HK-2 (cell line): ENCODE data around the gene SLC4A4.

Source experiments
- DNase-seq: peaks from one replicate; pipeline ENCODE4 v3.0.0-alpha.2; 2018; ENCODE audit not compliant: unreplicated experiment

SLC4A4 gene

GRCh38 chr4:71469541-71469940, 130.7 kb downstream of the SLC4A4 start:
- no peak for DNase-seq

DNA sequence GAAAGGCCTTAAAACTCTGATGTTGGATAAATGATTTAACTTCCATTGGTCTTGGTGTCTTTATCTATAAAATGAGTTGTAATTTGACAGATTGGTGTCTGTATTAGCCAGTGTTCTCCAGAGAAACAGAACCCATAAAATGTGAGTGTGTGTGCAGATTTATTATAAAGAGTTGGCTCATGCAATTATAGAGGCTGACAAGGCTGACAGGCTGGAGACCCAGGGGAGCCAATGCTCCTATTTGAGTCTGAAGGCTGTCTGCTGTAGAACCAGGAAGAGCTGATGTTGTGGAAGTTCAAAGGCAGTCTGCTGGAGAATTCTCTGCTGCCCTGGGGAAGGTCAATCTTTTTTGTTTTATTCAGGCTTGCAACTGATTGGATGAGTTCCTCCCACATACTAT, 131.7 kb downstream of the SLC4A4 start:
- no peak for DNase-seq

DNA sequence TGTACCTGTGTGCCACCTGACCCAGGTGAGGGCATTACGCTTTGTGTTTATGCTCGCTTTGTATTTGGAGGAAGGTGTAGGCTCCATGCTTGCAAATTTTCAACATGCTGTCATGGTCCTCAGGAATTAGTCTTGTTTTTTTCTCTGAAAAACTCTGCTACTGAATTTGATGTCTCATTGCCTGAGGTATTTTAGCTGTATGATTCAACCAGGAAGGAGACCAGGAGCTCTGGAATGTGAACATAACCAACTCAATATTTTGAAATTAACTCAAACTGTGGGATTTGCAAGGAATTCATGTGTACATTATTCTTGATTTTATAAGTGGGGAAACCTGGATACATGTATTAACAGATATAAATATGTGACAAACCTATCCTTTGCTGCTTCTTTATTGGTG, 134.1 kb downstream of the SLC4A4 start:
- no peak for DNase-seq

DNA sequence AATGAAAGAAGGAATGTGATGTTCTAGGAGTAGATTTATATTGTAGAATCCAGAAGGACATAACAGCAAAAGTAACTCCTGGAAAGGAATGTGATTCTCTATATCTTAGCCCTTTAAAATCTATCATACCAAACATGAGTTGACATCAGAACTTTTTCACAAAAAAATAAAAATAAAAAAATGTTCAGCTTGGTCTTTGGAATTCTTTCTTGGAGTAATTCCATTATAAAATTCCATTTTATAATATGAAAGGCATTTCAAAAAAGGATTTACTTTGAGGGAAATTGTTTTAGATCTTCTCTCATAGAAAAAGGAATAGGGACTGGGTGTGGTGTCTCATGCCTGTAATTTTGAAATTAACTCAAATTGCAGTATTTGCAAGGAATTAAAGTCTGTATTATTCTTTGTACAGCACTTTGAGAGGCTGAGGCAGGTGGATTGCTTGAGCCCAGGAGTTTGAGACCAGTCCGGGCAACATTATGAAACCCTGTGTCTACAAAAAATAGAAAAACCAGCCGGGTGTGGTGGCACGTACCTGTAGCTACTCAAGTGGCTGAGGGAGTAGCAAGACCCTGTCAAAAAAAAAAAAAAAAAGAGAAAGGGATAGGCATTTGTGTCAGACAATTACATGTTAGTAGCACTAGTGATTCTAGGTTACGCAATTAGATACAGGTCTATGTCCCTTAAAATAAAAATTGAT, 134.9 kb downstream of the SLC4A4 start:
- no peak for DNase-seq

GRCh38 chr4:71474731-71475130, 135.9 kb downstream of the SLC4A4 start:
- DNase-seq, result no peak

DNA sequence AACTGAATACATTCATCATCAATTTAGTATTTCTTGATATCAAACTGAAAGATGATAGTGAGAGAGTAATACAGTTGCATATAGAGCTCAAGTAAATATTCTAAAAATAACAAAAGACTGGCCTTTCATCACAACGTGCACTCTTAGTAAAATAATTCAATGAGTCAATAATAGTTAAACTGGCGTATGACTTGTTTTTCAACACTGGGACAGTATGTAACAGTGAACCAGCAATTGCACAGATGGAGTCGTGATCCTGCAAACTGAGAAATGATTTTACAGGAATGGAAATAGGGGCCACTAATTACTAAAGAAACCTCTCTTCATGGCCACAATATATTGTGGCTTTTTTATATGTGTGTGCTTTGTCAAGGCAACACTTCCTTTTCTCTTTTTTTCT, 137.4 kb downstream of the SLC4A4 start:
- no peak for DNase-seq

DNA sequence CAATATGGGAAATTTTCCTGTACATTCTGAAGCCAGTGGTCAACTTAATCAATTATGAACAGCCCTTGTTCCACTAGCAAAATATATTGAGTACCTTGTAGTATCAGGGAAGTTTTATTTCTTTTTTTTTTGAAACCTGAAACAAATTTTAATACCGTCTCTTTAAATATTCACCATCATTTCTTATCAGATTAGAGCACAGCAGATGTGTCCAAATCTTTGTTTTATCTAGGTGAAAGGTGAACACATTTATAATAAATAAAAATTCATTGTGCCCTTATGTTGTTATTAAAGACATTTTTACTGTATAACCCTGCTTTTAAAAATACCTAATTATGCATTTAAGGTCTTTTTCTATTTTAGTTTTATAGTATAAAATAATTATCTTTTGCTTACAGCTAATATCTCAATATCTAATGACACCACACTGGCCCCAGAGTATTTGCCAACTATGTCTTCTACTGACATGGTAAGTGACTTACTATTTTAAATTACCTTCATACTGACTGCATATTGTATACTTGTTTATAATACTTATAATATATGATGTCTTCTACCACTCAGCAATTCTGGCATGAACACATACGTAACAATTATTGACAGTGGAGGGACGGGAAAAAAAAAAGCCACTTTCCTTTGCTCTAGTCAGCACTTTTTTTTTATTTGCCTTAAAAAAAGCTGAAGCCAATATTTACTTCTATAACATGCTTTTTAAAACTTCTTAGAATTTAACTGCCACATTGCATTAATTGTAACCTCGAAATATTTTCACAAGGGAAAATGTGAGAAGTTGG, 147.9 kb downstream of the SLC4A4 start:
- no peak for DNase-seq

- no peak for DNase-seq
Measured at GRCh38 chr4:71487344-71487920, 148.6 kb downstream of the SLC4A4 start.

- DNase-seq, result no peak
Measured at GRCh38 chr4:71494539-71494938, 155.7 kb downstream of the SLC4A4 start.

DNA sequence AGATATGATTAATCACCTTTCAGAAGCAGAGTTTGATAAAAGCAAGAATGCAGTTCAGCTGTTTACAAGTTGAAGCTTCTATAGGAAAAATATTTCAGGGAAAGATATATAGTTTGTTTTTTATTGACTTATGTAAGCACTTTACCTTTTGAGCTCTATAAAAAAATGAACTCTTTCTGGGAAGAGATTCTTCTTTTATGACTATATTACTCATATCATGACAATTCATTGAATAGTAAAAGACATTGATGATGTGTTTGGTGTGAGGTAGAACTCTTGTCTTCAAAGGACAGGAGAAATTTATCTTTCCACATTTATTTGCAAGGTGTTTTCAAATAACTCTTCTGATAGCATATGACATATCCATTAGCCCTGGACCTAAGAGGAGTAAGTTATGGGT, 156.6 kb downstream of the SLC4A4 start:
- no peak for DNase-seq

GRCh38 chr4:71497078-71497477, 158.3 kb downstream of the SLC4A4 start:
- no peak for DNase-seq

DNA sequence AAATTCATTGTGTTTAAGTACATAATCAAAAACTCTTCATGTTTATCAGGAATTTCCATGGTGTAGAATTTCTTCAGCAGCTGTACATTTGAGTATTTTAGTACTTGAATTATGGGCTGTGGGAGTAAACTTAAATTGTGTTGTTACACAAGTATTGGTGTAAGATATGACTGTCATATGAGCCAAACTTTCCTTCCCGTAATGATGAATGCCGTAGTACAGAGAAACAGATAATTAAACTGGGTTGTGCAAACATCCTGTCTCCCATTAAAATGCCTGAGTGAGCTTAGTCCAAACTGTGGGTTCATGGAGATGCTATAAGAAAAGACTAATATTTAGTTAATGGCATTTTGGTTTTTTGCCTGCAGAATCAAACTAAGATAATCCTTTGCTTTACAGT, 159.2 kb downstream of the SLC4A4 start:
- no peak for DNase-seq

- DNase-seq, result no peak
Measured at GRCh38 chr4:71498625-71499024, 159.8 kb downstream of the SLC4A4 start.

DNA sequence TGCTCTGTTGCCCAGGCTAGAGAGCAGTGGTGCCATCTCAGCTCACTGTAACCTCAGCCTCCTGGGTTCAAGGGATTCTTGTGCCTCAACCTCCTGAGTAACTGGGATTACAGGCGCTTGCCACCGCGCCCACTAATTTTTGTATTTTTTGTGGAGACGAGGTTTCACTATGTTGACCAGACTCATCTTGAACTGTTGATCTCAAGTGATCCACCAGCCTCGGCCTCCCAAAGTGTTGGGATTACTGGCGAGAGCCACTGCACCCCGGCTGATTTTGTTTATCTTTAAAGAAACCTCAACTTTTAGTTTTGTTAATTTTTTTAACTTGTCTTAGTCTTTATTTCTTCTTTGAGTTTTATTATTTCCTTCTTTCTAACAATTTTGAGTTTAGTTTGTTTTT, 163.2 kb downstream of the SLC4A4 start:
- DNase-seq, result no peak

DNA sequence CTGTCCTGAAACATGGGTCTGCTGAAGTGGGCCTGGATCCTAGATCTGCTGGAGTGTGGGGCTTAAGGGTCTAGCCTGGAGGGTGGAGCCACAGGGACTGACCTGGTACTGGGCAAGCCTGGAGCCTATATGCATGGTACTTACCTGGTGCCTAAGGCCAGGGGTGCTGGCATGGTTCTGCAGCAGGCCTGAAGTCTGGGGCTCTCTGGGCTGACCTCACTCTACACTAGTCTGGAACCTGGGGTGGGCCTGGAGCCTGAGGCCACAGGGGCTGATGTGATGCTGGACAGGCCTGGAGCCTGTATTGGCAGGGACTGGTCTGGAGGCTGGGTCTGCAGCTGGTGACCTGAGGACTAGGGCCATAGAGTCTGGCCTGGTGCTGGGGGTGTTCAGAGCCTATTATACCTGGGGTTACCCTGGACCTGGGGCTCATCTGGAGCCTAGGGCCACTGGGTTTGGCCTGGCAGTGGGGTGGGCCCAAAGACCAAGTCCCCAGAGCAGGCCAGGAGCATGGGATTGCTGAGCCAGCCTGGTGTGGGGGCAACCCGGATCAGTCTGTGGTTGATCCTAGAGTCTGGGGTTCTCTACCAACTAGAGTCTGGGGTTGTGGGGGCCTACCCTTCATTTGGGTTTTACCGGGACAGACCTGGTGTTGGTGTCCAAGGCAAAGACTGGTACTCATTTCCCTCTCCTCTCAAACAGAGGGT, 179.6 kb downstream of the SLC4A4 start:
- DNase-seq, result no peak

DNA sequence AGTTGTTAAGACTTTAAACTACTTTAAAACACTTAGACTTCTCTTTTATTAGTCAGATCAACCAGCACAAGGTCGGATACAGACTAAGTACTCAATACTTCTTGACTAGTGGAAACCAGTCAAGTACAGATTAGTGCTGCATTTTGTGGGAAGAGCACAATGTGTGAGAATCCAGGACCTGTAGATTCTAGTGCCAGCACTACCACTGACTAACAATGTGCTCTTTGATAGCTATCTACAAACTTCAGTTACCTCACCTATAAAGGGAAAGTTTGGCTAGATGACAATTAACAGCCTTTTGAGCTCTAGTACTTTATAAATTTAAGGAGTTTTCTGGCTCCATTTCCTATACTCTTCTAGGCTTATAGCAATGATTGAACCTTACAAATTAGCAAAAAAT, 181.5 kb downstream of the SLC4A4 start:
- DNase-seq, result no peak

DNA sequence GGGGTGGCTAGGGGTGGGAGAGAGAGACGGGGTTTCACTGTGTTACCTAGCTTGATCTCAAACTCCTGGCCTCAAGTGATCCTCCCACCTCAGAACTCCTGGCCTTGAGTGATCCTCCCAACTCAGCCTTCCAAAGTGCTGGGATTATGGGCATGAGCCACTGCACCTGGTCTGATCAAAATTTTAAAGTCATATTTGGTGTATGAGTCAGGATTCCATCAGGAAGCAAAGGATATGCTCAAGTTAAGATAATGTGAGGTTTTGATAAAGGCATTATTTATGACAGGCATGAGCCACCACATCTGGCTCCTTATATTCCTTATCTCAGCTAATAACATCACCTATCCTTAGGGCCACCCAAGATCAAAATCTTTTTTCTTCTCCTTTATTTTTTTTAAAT, 182.0 kb downstream of the SLC4A4 start:
- DNase-seq, result no peak

GRCh38 chr4:71524756-71525155, 185.9 kb downstream of the SLC4A4 start:
- DNase-seq, result no peak

GRCh38 chr4:71526637-71527406, 188.0 kb downstream of the SLC4A4 start:
- DNase-seq, result no peak

DNA sequence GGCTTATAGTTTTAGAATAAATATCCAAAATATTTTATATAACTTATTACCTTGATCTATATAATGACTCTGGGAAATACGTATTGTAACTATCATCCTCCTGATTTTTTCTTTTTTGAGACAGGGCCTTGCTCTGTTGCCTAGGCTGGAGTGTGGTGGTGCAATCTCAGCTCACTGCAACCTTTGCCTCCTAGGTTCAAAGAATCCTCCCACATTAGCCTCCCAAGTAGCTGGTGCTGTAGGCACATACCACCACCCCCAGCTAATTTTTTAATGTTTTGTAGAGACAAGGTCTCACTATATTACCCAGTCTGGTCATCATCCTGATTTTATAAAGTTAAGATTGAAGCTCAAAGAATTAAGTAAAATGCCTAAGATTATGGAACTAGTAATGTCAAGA, 193.6 kb downstream of the SLC4A4 start:
- no peak for DNase-seq

GRCh38 chr4:71533121-71533520, 194.3 kb downstream of the SLC4A4 start:
- DNase-seq, result no peak
